ENCODE measurements around the gene RNF186. TPM values are rescaled to one million over a fixed set of nuclear protein-coding genes. Genes with fewer than 3 reads are reported as not detected.

Gene RNF186, protein sequence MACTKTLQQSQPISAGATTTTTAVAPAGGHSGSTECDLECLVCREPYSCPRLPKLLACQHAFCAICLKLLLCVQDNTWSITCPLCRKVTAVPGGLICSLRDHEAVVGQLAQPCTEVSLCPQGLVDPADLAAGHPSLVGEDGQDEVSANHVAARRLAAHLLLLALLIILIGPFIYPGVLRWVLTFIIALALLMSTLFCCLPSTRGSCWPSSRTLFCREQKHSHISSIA
- polyA plus RNA-seq (not detected in 3 replicates), polyA minus RNA-seq (not detected in 3 replicates)
- polyA plus RNA-seq (2011; ENCODE audit: low read depth): not detected
- not detected in 2 replicates for polyA plus RNA-seq (2011; cell fraction: cytosol; rRNA removed)
- not detected in 2 replicates for polyA plus RNA-seq (2011; cell fraction: nucleus; rRNA removed)
- not detected in 2 replicates for polyA plus RNA-seq (2012; ENCODE audit: low replicate concordance)
- polyA minus RNA-seq (2011; cell fraction: cytosol; rRNA and poly(A)+ RNA removed): not detected
- not detected in 2 replicates for polyA minus RNA-seq (2011; cell fraction: nucleus; rRNA and poly(A)+ RNA removed)

GRCh38 chr1:19814681-19815503 is at the start of gene RNF186:
RNF186 (minus strand) TSS chr1:19815283; CDS start chr1:19815101, 182 bp downstream.
- Histone ChIP-seq H2AFZ (ENCODE audit: control insufficient read depth, low read length) (no peak within 1 kb of the TSS), H3K27ac (ENCODE audit: control insufficient read depth, insufficient read depth, low read length) (no peak within 1 kb of the TSS), H3K27me3 (ENCODE audit: control insufficient read depth, extremely low read depth, insufficient read depth, low read length) (peaks cover 9% of the 10 kb centered on the region), H3K9me1 (ENCODE audit: control insufficient read depth, extremely low read depth, insufficient read depth, low read length) (no peaks in the 10 kb centered on the region), H3K9me3 (ENCODE audit: control insufficient read depth, low read depth, low read length) (no peaks in the 10 kb centered on the region), H3K79me2 (ENCODE audit: control insufficient read depth, insufficient read depth, low read length) (no peaks in the 10 kb centered on the region), H3K4me3 (ENCODE audit: control insufficient read depth in 2 of 3, extremely low read depth in 1 of 3, insufficient read depth in 2 of 3, low read depth in 1 of 3, low read length in 3 of 3) (no peak within 1 kb of the TSS), H3K4me1 (ENCODE audit: control insufficient read depth, extremely low read depth, insufficient read depth, low read length) (no peaks in the 10 kb centered on the region), H3K36me3 (ENCODE audit: control insufficient read depth in 2 of 2, extremely low read depth in 1 of 2, insufficient read depth in 2 of 2, low read length in 2 of 2) (no peaks in the 10 kb centered on the region), H4K20me1 (ENCODE audit: control insufficient read depth, extremely low read depth, insufficient read depth, low read length) (no peaks in the 10 kb centered on the region), H3K9ac (ENCODE audit: control insufficient read depth, extremely low read depth, insufficient read depth, low read length) (no peak within 1 kb of the TSS), H3K4me2 (ENCODE audit: control insufficient read depth, extremely low read depth, insufficient read depth, low read depth, low read length) (no peak within 1 kb of the TSS)
- dilution Hi-C loops (cut with MboI; ENCODE audit: extremely low pct_ligation_motif_present, low sequenced_read_pairs): no loop called here
- TF ChIP-seq, protein P1, sequence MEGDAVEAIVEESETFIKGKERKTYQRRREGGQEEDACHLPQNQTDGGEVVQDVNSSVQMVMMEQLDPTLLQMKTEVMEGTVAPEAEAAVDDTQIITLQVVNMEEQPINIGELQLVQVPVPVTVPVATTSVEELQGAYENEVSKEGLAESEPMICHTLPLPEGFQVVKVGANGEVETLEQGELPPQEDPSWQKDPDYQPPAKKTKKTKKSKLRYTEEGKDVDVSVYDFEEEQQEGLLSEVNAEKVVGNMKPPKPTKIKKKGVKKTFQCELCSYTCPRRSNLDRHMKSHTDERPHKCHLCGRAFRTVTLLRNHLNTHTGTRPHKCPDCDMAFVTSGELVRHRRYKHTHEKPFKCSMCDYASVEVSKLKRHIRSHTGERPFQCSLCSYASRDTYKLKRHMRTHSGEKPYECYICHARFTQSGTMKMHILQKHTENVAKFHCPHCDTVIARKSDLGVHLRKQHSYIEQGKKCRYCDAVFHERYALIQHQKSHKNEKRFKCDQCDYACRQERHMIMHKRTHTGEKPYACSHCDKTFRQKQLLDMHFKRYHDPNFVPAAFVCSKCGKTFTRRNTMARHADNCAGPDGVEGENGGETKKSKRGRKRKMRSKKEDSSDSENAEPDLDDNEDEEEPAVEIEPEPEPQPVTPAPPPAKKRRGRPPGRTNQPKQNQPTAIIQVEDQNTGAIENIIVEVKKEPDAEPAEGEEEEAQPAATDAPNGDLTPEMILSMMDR (optimal IDR thresholded peaks at IDR 0.05 in 1 of 3, IDR thresholded peaks at IDR 0.05 in 1 of 3, conservative IDR thresholded peaks at IDR 0.05 in 1 of 3; ENCODE audit: extremely low read depth in 1 of 3, insufficient read depth in 2 of 3, low read length in 3 of 3): no peak
- no peak for TF ChIP-seq EZH2 (IDR thresholded peaks at IDR 0.05; ENCODE audit: low read length)
- no peak for FAIRE-seq
- no peak for DNase-seq (ENCODE audit: low read depth, low spot score)

DNA sequence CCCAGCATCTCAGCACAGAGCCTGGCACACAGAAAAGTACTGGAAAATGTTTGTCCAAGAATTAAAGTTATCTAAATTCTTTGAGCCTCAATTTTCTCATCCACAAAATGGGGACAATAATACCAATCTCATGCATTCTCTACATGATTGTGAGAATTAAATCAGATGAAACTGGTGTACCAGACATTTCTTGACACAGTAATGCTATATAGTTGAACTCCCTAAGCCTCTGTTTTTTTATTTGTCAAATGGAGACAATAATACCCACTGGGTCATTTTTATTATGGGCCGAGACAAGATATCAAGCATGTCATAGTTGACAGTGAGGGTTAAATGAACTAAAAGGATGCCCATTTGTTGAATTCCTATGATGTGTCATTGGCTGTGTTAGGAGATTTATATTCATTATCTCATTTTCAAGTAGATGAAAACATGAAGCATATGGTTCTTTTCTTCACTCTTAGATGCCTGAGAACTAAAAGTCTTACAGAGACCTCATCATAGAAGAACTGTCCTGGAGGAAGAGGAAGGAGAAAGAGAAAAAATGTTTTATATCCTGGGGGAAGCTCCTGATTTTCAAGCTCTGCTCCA is 49.6 kb upstream of the RNF186 start:
- dilution Hi-C loops (cut with MboI; ENCODE audit: extremely low pct_ligation_motif_present, low sequenced_read_pairs): no loop called here
- FAIRE-seq (no peak), DNase-seq (ENCODE audit: low read depth, low spot score) (no peak)
- H3K9me3 ChIP-seq (ENCODE audit: control insufficient read depth, low read depth, low read length): no peaks in the 10 kb centered on the region
- H3K4me3 ChIP-seq (ENCODE audit: control insufficient read depth in 2 of 3, extremely low read depth in 1 of 3, insufficient read depth in 2 of 3, low read depth in 1 of 3, low read length in 3 of 3): no peak overlapping the region
- TF ChIP-seq, protein P1 (optimal IDR thresholded peaks at IDR 0.05 in 1 of 3, IDR thresholded peaks at IDR 0.05 in 1 of 3, conservative IDR thresholded peaks at IDR 0.05 in 1 of 3; ENCODE audit: extremely low read depth in 1 of 3, insufficient read depth in 2 of 3, low read length in 3 of 3): no peak
- no peak for TF ChIP-seq EZH2 (IDR thresholded peaks at IDR 0.05; ENCODE audit: low read length)
- H3K9ac ChIP-seq (ENCODE audit: control insufficient read depth, extremely low read depth, insufficient read depth, low read length): no peak overlapping the region
- peaks cover 14% of the 10 kb centered on the region for H3K4me1 ChIP-seq (ENCODE audit: control insufficient read depth, extremely low read depth, insufficient read depth, low read length)
- H3K27me3 ChIP-seq (ENCODE audit: control insufficient read depth, extremely low read depth, insufficient read depth, low read length): no peaks in the 10 kb centered on the region
- no peaks in the 10 kb centered on the region for H3K9me1 ChIP-seq (ENCODE audit: control insufficient read depth, extremely low read depth, insufficient read depth, low read length)
- H3K27ac ChIP-seq (ENCODE audit: control insufficient read depth, insufficient read depth, low read length): no peak overlapping the region
- H3K79me2 ChIP-seq (ENCODE audit: control insufficient read depth, insufficient read depth, low read length): no peaks in the 10 kb centered on the region
- H3K4me2 ChIP-seq (ENCODE audit: control insufficient read depth, extremely low read depth, insufficient read depth, low read depth, low read length): no peak overlapping the region
- no peak overlapping the region for H2AFZ ChIP-seq (ENCODE audit: control insufficient read depth, low read length)
- no peaks in the 10 kb centered on the region for H3K36me3 ChIP-seq (ENCODE audit: control insufficient read depth in 2 of 2, extremely low read depth in 1 of 2, insufficient read depth in 2 of 2, low read length in 2 of 2)
- no peaks in the 10 kb centered on the region for H4K20me1 ChIP-seq (ENCODE audit: control insufficient read depth, extremely low read depth, insufficient read depth, low read length)
